Liver (tissue), 9 donors: ENCODE results near the gene TMEM114. TPM values are rescaled to one million over a fixed set of nuclear protein-coding genes. Genes with fewer than 3 reads are reported as not detected.

Source experiments
- DNase-seq: peaks from one replicate; pipeline ENCODE4 v3.0.0-alpha.2; 2017; ENCODE audit warnings: low spot score
- H3K27ac ChIP-seq, 2 donors: one replicate each; pipeline ENCODE4 v1.7.0; 2013; ENCODE audit warnings: inconsistent platforms in 2 of 2, low read length in 2 of 2, control low read depth in 1 of 2, low read depth in 1 of 2, mild to moderate bottlenecking in 1 of 2
- H3K27me3 ChIP-seq, 4 donors: one replicate each; pipeline versions ENCODE4 v1.6.1 to v1.7.0; 2013; ENCODE audit warnings: low read length in 3 of 4, inconsistent platforms in 1 of 4, mild to moderate bottlenecking in 1 of 4, moderate library complexity in 1 of 4; ENCODE audit not compliant: control insufficient read depth in 4 of 4, insufficient read depth in 4 of 4
- H3K36me3 ChIP-seq, 4 donors: one replicate each; pipeline versions ENCODE4 v1.6.1 to v1.7.0; 2013; ENCODE audit warnings: low read length in 3 of 4, mild to moderate bottlenecking in 3 of 4, low read depth in 1 of 4, moderate library complexity in 1 of 4; ENCODE audit not compliant: control insufficient read depth in 4 of 4, insufficient read depth in 3 of 4
- H3K4me1 ChIP-seq, 4 donors: one replicate each; pipeline versions ENCODE4 v1.6.1 to v1.7.0; 2013; ENCODE audit warnings: low read length in 3 of 4, mild to moderate bottlenecking in 3 of 4, moderate library complexity in 1 of 4; ENCODE audit not compliant: control insufficient read depth in 4 of 4, insufficient read depth in 4 of 4
- H3K4me3 ChIP-seq, 3 donors: one replicate each; pipeline versions ENCODE4 v1.6.1 to v1.7.0; 2013; ENCODE audit warnings: low read length in 3 of 3, control low read depth in 1 of 3, low read depth in 1 of 3, mild to moderate bottlenecking in 1 of 3
- H3K9ac ChIP-seq, 2 donors: one replicate each; pipeline ENCODE4 v1.7.0; 2013; ENCODE audit warnings: low read length in 2 of 2, mild to moderate bottlenecking in 2 of 2, moderate library complexity in 2 of 2, control low read depth in 1 of 2, low read depth in 1 of 2
- H3K9me3 ChIP-seq, 4 donors: one replicate each; pipeline versions ENCODE4 v1.6.1 to v1.7.0; 2013; ENCODE audit warnings: low read length in 3 of 4; ENCODE audit not compliant: control insufficient read depth in 4 of 4
- EGR1 ChIP-seq, 2 donors: IDR thresholded peaks; 2 replicates each; pipeline ENCODE4 v1.6.1; 2016 to 2018; ENCODE audit warnings: antibody characterized with exemption in 2 of 2, low read depth in 2 of 2
- FOXA1 ChIP-seq: IDR thresholded peaks from 2 replicates; pipeline ENCODE4 v1.6.1; 2016; ENCODE audit warnings: antibody characterized with exemption
- FOXA2 ChIP-seq: IDR thresholded peaks from 2 replicates; pipeline ENCODE4 v1.6.1; 2016; ENCODE audit warnings: antibody characterized with exemption
- GABPA ChIP-seq, 2 donors: IDR thresholded peaks in 1 of 2; conservative IDR thresholded peaks in 1 of 2; 2 replicates each; pipeline ENCODE4 v1.6.1; 2016; ENCODE audit warnings: antibody characterized with exemption in 2 of 2, mild to moderate bottlenecking in 1 of 2, moderate library complexity in 1 of 2
- HNF4A ChIP-seq, 2 donors: conservative IDR thresholded peaks; 2 replicates each; pipeline ENCODE4 v1.6.1; 2016; ENCODE audit warnings: antibody characterized with exemption in 2 of 2, mild to moderate bottlenecking in 2 of 2
- HNF4G ChIP-seq: IDR thresholded peaks from 2 replicates; pipeline ENCODE4 v1.6.1; 2016; ENCODE audit warnings: antibody characterized with exemption
- JUND ChIP-seq, 2 donors: IDR thresholded peaks; 2 replicates each; pipeline ENCODE4 v1.6.1; 2016; ENCODE audit warnings: antibody characterized with exemption in 2 of 2
- NR2F2 ChIP-seq: IDR thresholded peaks from 2 replicates; pipeline ENCODE4 v1.6.1; 2016; ENCODE audit warnings: antibody characterized with exemption
- RAD21 ChIP-seq, 2 donors: IDR thresholded peaks; 2 replicates each; pipeline ENCODE4 v1.6.1; 2016; ENCODE audit warnings: antibody characterized with exemption in 2 of 2, mild to moderate bottlenecking in 2 of 2
- RXRA ChIP-seq, 2 donors: IDR thresholded peaks; 2 replicates each; pipeline ENCODE4 v1.6.1; 2017 to 2018; ENCODE audit warnings: antibody characterized with exemption in 2 of 2, mild to moderate bottlenecking in 1 of 2
- SP1 ChIP-seq: IDR thresholded peaks from 2 replicates; pipeline ENCODE4 v1.6.1; 2018; ENCODE audit warnings: antibody characterized with exemption, mild to moderate bottlenecking
- TAF1 ChIP-seq: conservative IDR thresholded peaks from 2 replicates; pipeline ENCODE4 v1.6.1; 2016; ENCODE audit warnings: antibody characterized with exemption, mild to moderate bottlenecking
- YY1 ChIP-seq: IDR thresholded peaks from 2 replicates; pipeline ENCODE4 v1.6.1; 2016; ENCODE audit warnings: antibody characterized with exemption, mild to moderate bottlenecking
- WGBS: extraction: QIAGEN DNeasy Blood & Tissue Kit; methylation state at CpG from one replicate; pipeline ENCODE4 v1.1.7; 2013; 5-methylcytosine and 5-hydroxymethylcytosine counted together
- polyA plus RNA-seq, 2 donors: library from polyadenylated mRNA; stranded (reverse) in 1 of 2; unstranded in 1 of 2; fragments of 200-250 nt in 1 of 2; fragments of >200 nt in 1 of 2; fragmentation: Nextera tagmentation in 1 of 2; extraction: Ambion mirVana in 1 of 2; gene quantifications; one replicate each; pipeline versions ENCODE4 v1.2.1 to v1.2.3, GENCODE V29; 2013 to 2015
- total RNA-seq, 2 donors: library from RNA; depleted of rRNA; stranded (reverse); fragments of >200 nt; gene quantifications; one replicate each; pipeline ENCODE4 v1.2.3, GENCODE V29; 2014
- TF ChIP-seq, protein P1 (sequence below): IDR thresholded peaks from 2 replicates; pipeline ENCODE4 v1.6.1; 2016; ENCODE audit warnings: antibody characterized with exemption
- TF ChIP-seq, protein P2 (sequence below): fragments of 150-350 bp; IDR thresholded peaks from 2 replicates; pipeline ENCODE4 v1.5.1; 2017; ENCODE audit warnings: improper control_type of control experiment, low read depth, low read length; ENCODE audit not compliant: missing input control
- TF ChIP-seq, protein P3 (sequence below): IDR thresholded peaks from 2 replicates; pipeline ENCODE4 v1.6.1; 2016; ENCODE audit warnings: antibody characterized with exemption
- TF ChIP-seq, protein P4 (sequence below): IDR thresholded peaks from 2 replicates; pipeline ENCODE4 v1.6.1; 2016; ENCODE audit warnings: antibody characterized with exemption
- TF ChIP-seq, protein P5 (sequence below): IDR thresholded peaks from 2 replicates; pipeline ENCODE4 v1.6.1; 2016; ENCODE audit warnings: antibody characterized with exemption, mild to moderate bottlenecking
- donor health status: healthy.
- donor health status: healthy.
- donor health status: healthy.
- donor health status: healthy.
- donor health status: healthy.

Gene TMEM114
- total and polyA plus RNA-seq, 4 donors, result not detected

DNA sequence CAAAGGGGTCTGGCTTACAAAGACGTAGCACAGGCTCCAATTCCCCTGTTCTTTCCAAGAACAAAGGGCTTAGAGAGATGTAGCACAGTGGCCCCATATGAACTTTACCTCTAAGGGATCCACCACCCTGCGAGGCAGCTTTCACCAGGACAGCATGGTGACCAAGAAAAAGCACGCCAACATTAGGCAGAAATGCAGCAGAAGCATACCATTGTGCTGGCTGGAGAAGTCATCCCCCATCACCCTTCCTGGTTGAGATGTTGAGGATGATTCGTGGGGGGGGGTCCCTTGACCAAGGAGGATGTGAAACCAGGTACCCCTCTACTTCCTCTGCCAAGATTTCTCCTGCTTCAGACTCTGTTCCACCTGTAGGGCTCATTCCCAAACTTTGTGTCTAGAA, 48.4 kb downstream of the TMEM114 start:
- peaks cover 0 to 7% (median 5%) of the 10 kb centered on the region in 4 donors for H3K4me1 ChIP-seq
- H3K4me3 ChIP-seq, result no peak overlapping the region
- H3K9me3 ChIP-seq, result no peaks in the 10 kb centered on the region
- no peaks in the 10 kb centered on the region for H3K27me3 ChIP-seq
- DNase-seq, result no peak
- no peak overlapping the region for H3K9ac ChIP-seq
- H3K36me3 ChIP-seq, result no peaks in the 10 kb centered on the region
- TF ChIP-seq HNF4A (conservative IDR thresholded peaks at IDR 0.05) (no peak), EGR1 (IDR thresholded peaks at IDR 0.05; ENCODE audit: low read depth in 2 of 2) (no peak), HNF4G (no peak), RAD21 (IDR thresholded peaks at IDR 0.05) (no peak), YY1 (no peak), SP1 (no peak), GABPA (IDR thresholded peaks at IDR 0.05 in 1 of 2, conservative IDR thresholded peaks at IDR 0.05 in 1 of 2) (no peak), JUND (IDR thresholded peaks at IDR 0.05) (no peak), TAF1 (no peak), NR2F2 (no peak), FOXA2 (no peak), RXRA (IDR thresholded peaks at IDR 0.05) (no peak), FOXA1 (no peak)
- TF ChIP-seq, protein P1, sequence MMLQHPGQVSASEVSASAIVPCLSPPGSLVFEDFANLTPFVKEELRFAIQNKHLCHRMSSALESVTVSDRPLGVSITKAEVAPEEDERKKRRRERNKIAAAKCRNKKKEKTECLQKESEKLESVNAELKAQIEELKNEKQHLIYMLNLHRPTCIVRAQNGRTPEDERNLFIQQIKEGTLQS, result no peak
- TF ChIP-seq, protein P2, sequence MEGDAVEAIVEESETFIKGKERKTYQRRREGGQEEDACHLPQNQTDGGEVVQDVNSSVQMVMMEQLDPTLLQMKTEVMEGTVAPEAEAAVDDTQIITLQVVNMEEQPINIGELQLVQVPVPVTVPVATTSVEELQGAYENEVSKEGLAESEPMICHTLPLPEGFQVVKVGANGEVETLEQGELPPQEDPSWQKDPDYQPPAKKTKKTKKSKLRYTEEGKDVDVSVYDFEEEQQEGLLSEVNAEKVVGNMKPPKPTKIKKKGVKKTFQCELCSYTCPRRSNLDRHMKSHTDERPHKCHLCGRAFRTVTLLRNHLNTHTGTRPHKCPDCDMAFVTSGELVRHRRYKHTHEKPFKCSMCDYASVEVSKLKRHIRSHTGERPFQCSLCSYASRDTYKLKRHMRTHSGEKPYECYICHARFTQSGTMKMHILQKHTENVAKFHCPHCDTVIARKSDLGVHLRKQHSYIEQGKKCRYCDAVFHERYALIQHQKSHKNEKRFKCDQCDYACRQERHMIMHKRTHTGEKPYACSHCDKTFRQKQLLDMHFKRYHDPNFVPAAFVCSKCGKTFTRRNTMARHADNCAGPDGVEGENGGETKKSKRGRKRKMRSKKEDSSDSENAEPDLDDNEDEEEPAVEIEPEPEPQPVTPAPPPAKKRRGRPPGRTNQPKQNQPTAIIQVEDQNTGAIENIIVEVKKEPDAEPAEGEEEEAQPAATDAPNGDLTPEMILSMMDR, result no peak
- TF ChIP-seq, protein P3, sequence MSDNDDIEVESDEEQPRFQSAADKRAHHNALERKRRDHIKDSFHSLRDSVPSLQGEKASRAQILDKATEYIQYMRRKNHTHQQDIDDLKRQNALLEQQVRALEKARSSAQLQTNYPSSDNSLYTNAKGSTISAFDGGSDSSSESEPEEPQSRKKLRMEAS, result no peak
- TF ChIP-seq, protein P4, sequence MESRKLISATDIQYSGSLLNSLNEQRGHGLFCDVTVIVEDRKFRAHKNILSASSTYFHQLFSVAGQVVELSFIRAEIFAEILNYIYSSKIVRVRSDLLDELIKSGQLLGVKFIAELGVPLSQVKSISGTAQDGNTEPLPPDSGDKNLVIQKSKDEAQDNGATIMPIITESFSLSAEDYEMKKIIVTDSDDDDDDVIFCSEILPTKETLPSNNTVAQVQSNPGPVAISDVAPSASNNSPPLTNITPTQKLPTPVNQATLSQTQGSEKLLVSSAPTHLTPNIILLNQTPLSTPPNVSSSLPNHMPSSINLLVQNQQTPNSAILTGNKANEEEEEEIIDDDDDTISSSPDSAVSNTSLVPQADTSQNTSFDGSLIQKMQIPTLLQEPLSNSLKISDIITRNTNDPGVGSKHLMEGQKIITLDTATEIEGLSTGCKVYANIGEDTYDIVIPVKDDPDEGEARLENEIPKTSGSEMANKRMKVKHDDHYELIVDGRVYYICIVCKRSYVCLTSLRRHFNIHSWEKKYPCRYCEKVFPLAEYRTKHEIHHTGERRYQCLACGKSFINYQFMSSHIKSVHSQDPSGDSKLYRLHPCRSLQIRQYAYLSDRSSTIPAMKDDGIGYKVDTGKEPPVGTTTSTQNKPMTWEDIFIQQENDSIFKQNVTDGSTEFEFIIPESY, result no peak
- TF ChIP-seq, protein P5, sequence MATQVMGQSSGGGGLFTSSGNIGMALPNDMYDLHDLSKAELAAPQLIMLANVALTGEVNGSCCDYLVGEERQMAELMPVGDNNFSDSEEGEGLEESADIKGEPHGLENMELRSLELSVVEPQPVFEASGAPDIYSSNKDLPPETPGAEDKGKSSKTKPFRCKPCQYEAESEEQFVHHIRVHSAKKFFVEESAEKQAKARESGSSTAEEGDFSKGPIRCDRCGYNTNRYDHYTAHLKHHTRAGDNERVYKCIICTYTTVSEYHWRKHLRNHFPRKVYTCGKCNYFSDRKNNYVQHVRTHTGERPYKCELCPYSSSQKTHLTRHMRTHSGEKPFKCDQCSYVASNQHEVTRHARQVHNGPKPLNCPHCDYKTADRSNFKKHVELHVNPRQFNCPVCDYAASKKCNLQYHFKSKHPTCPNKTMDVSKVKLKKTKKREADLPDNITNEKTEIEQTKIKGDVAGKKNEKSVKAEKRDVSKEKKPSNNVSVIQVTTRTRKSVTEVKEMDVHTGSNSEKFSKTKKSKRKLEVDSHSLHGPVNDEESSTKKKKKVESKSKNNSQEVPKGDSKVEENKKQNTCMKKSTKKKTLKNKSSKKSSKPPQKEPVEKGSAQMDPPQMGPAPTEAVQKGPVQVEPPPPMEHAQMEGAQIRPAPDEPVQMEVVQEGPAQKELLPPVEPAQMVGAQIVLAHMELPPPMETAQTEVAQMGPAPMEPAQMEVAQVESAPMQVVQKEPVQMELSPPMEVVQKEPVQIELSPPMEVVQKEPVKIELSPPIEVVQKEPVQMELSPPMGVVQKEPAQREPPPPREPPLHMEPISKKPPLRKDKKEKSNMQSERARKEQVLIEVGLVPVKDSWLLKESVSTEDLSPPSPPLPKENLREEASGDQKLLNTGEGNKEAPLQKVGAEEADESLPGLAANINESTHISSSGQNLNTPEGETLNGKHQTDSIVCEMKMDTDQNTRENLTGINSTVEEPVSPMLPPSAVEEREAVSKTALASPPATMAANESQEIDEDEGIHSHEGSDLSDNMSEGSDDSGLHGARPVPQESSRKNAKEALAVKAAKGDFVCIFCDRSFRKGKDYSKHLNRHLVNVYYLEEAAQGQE, result no peak
- H3K27ac ChIP-seq, result no peak overlapping the region
- 81% methylated on average over 4 of the region's 4 CpGs for WGBS
